GM12878 (cell line): ENCODE results near the gene OSBPL10. TPM values are rescaled to one million over a fixed set of nuclear protein-coding genes. Genes with fewer than 3 reads are reported as not detected.

Experiments used
- ATAC-seq: fragments of 200-7000 bp; cut with Tn5 transposase; 3 replicates; pipeline ENCODE4 v1.9.1; 2020; ENCODE audit warnings: mild to moderate bottlenecking, moderate library complexity
- BruUV-seq: library from RNA; stranded (reverse); fragments of 400-500 nt; replicated peaks from 2 replicates; lab custom pipeline; 2021; lab: Mats Ljungman, UMichigan
- CTCF ChIA-PET: fragments of 300-600 bp; sonication (Branson Sonifier 250); formaldehyde crosslinking; extraction: SDS; loops from one replicate; lab custom pipeline; 2021; ENCODE audit warnings: inconsistent platforms; lab: Yijun Ruan, JAX
- POLR2A ChIA-PET: fragments of 350-600 bp; formaldehyde crosslinking; extraction: SDS; loops from one replicate; lab custom pipeline; 2021; ENCODE audit warnings: inconsistent platforms; lab: Charles Lee
- RAD21 ChIA-PET: fragments of 300-600 bp; sonication (Branson Sonifier 250); formaldehyde crosslinking; loops from one replicate; lab custom pipeline; 2023; ENCODE audit warnings: antibody characterized with exemption; ENCODE audit not compliant: unreplicated experiment; lab: Charles Lee
- SMC1A ChIA-PET: fragments of 300-600 bp; sonication (Branson Sonifier 250); formaldehyde crosslinking; loops from one replicate; lab custom pipeline; 2023; ENCODE audit not compliant: unreplicated experiment, uncharacterized antibody; lab: Charles Lee
- DNase-seq: peaks from one replicate; pipeline ENCODE4 v3.0.0-alpha.2; 2011; ENCODE audit warnings: low read depth, low spot score
- FAIRE-seq: peaks from 3 replicates; lab custom pipeline; 2011; peaks lifted over from hg19 to GRCh38; lab: Jason Lieb, UNC
- H2AFZ ChIP-seq: 2 replicates; pipeline ENCODE4 v1.6.0; 2011; ENCODE audit warnings: low read depth, low read length, control low read depth; ENCODE audit not compliant: control insufficient read depth
- H3K27ac ChIP-seq: 2 replicates; pipeline ENCODE4 v1.5.1; 2011; ENCODE audit warnings: control low read depth; ENCODE audit not compliant: control insufficient read depth, insufficient read depth
- H3K27me3 ChIP-seq, 2 experiments: replicated peaks in 1 of 2; 2 replicates each; pipeline versions ENCODE4 v1.6.0 to v1.6.1; 2011; ENCODE audit warnings: low read length in 1 of 2; ENCODE audit not compliant: control insufficient read depth in 2 of 2, insufficient read depth in 2 of 2
- H3K36me3 ChIP-seq, 2 experiments: 2 replicates each; pipeline ENCODE4 v1.5.1; 2011; ENCODE audit warnings: low read length in 1 of 2; ENCODE audit not compliant: control insufficient read depth in 2 of 2, insufficient read depth in 2 of 2
- H3K4me1 ChIP-seq: 2 replicates; pipeline ENCODE4 v1.6.1; 2011; ENCODE audit warnings: mild to moderate bottlenecking, low read length, moderate library complexity, mixed read lengths; ENCODE audit not compliant: control insufficient read depth, insufficient read depth
- H3K4me2 ChIP-seq: 2 replicates; pipeline ENCODE4 v1.6.0; 2011; ENCODE audit warnings: control low read depth; ENCODE audit not compliant: control insufficient read depth, insufficient read depth
- H3K4me3 ChIP-seq: fragments of 200-600 bp; sonication (generic); 2 replicates; pipeline ENCODE4 v1.5.1; 2016
- H3K79me2 ChIP-seq: 2 replicates; pipeline ENCODE4 v1.6.0; 2011; ENCODE audit warnings: low read length; ENCODE audit not compliant: control insufficient read depth, insufficient read depth
- H3K9ac ChIP-seq: 2 replicates; pipeline ENCODE4 v1.8.0; 2011; ENCODE audit warnings: low read length, control low read depth, mixed read lengths; ENCODE audit not compliant: control insufficient read depth, insufficient read depth
- H3K9me3 ChIP-seq: replicated peaks from 3 replicates; pipeline ENCODE4 v1.5.1; 2011; ENCODE audit warnings: mild to moderate bottlenecking, low read length; ENCODE audit not compliant: control insufficient read depth, insufficient read depth
- H4K20me1 ChIP-seq: 2 replicates; pipeline ENCODE4 v1.6.0; 2011; ENCODE audit not compliant: control insufficient read depth, insufficient read depth
- CBX5 ChIP-seq: sonication (generic); IDR thresholded peaks from 2 replicates; pipeline ENCODE4 v1.6.1; 2016; ENCODE audit warnings: low read depth, moderate library complexity, mild to moderate bottlenecking, inconsistent platforms
- EP300 ChIP-seq, 2 experiments: fragments of 150-350 bp in 1 of 2; IDR thresholded peaks; 2 replicates each; pipeline ENCODE4 v1.6.1; 2011 to 2012; ENCODE audit warnings: low read depth in 2 of 2, low read length in 2 of 2, borderline replicate concordance in 1 of 2, improper control_type of control experiment in 1 of 2, inconsistent platforms in 1 of 2; ENCODE audit not compliant: control insufficient read depth in 1 of 2
- IRF3 ChIP-seq: fragments of 450-650 bp; IDR thresholded peaks from 2 replicates; pipeline ENCODE4 v1.6.1; 2014; ENCODE audit warnings: mild to moderate bottlenecking
- MTA2 ChIP-seq: fragments of 450-650 bp; IDR thresholded peaks from 2 replicates; pipeline ENCODE4 v1.6.1; 2016; ENCODE audit warnings: low read depth, mild to moderate bottlenecking, moderate library complexity
- PRDM15 ChIP-seq: fragments of 450-650 bp; formaldehyde crosslinking; IDR thresholded peaks from 2 replicates; pipeline ENCODE4 v1.4.0; 2020; ENCODE audit warnings: mild to moderate bottlenecking, moderate library complexity
- RFX5 ChIP-seq: IDR thresholded peaks from 2 replicates; pipeline ENCODE4 v1.6.1; 2011; ENCODE audit warnings: low read depth, low read length, improper control_type of control experiment
- STAT3 ChIP-seq: IDR thresholded peaks from 2 replicates; pipeline ENCODE4 v1.6.1; 2011; ENCODE audit warnings: low read depth, low read length, improper control_type of control experiment
- ZBTB4 ChIP-seq: fragments of 450-650 bp; formaldehyde crosslinking; IDR thresholded peaks from 2 replicates; pipeline ENCODE4 v1.4.0; 2022; ENCODE audit warnings: mild to moderate bottlenecking, moderate library complexity
- ZNF217 ChIP-seq: fragments of 450-650 bp; IDR thresholded peaks from 2 replicates; pipeline ENCODE4 v1.6.1; 2017; ENCODE audit warnings: antibody characterized with exemption, mild to moderate bottlenecking
- WGBS: methylation state at CpG from one replicate; pipeline ENCODE4 v1.1.6; 2016; ENCODE audit warnings: low lambda C conversion rate; ENCODE audit not compliant: insufficient replicate concordance, insufficient coverage; ENCODE audit errors: missing lambda C conversion rate; 5-methylcytosine and 5-hydroxymethylcytosine counted together
- in situ Hi-C: fragments of 300-500 bp; cut with MboI; formaldehyde crosslinking; loops from 9 replicates; pipeline ENCODE4 v1.14.3; 2018; ENCODE audit warnings: mixed read lengths
- intact Hi-C: fragments of 100-400 bp; cut with micrococcal nuclease; formaldehyde crosslinking; loops from one replicate; pipeline ENCODE4 v1.14.2; 2022; ENCODE audit not compliant: unreplicated experiment
- polyA plus RNA-seq, 11 experiments: library from polyadenylated mRNA; depleted of rRNA in 4 of 11; unstranded in 6 of 11; stranded (reverse) in 5 of 11; fragments of >200 nt; fragmentation: Nextera tagmentation in 4 of 11; fragmentation: Illumina TruSeq in 1 of 11; extraction: Ambion mirVana in 4 of 11; extraction: Trizol in 1 of 11; gene quantifications; 1 replicate in 1 of 11; 2 replicates in 10 of 11; pipeline versions ENCODE4 v1.2.1 to v1.2.3, GENCODE V29; 2011 to 2016; ENCODE audit warnings: inconsistent platforms in 2 of 11, missing spikeins in 2 of 11, low read depth in 1 of 11
- total RNA-seq, 4 experiments: library from RNA; depleted of rRNA in 3 of 4; stranded (reverse); fragments of >200 nt in 3 of 4; fragmentation: Illumina TruSeq in 1 of 4; extraction: Trizol in 1 of 4; gene quantifications; 2 replicates each; pipeline versions ENCODE4 v1.2.1 to v1.2.3, GENCODE V29; 2013 to 2021

Gene OSBPL10
- total and polyA plus RNA-seq, 10 of the 15 experiments (the other 5 are each of a cell fraction or from before 2014, with no cell fraction given): 0.03 to 0.25 (median 0.09) TPM; not detected in 5

GRCh38 chr3:31709005-31709404 lies 272.1 kb downstream of the OSBPL10 start:
- no TSS peak for BruUV-seq
- H3K27ac ChIP-seq: no peak overlapping the region
- ChIA-PET CTCF (no interaction called here), POLR2A (interaction anchor here (0.5 kb wide), 1 partner anchor 64 kb away, joined by 4 read pairs; no protein-coding TSS in a partner anchor), SMC1A (no interaction called here), RAD21 (no interaction called here)
- WGBS: 40% methylated on average over 9 of the region's 9 CpGs
- H3K79me2 ChIP-seq: no peaks in the 10 kb centered on the region
- TF ChIP-seq MTA2: no peak
- no peak for TF ChIP-seq PRDM15 (CRISPR knock-in tag)
- TF ChIP-seq EP300 (IDR thresholded peaks at IDR 0.05; ENCODE audit: borderline replicate concordance in 1 of 2, control insufficient read depth in 1 of 2, low read depth in 2 of 2, low read length in 2 of 2): no peak
- TF ChIP-seq RFX5: no peak
- TF ChIP-seq ZBTB4 (CRISPR knock-in tag): no peak
- TF ChIP-seq IRF3: no peak
- no peak for TF ChIP-seq ZNF217
- TF ChIP-seq STAT3: no peak
- TF ChIP-seq CBX5: no peak
- no peaks in the 10 kb centered on the region for H4K20me1 ChIP-seq
- DNase-seq (no peak), ATAC-seq (no peak), FAIRE-seq (no peak)
- H3K27me3 ChIP-seq: peaks cover 0 to 4% of the 10 kb centered on the region in 2 experiments; a peak in 3 of 4 replicates
- in situ Hi-C loops: no loop called here
- intact Hi-C loops: no loop called here
- no peak overlapping the region for H2AFZ ChIP-seq
- no peak overlapping the region for H3K4me3 ChIP-seq
- H3K4me1 ChIP-seq: no peaks in the 10 kb centered on the region
- H3K9ac ChIP-seq: no peak overlapping the region
- no peak overlapping the region for H3K4me2 ChIP-seq
- no peaks in the 10 kb centered on the region for H3K36me3 ChIP-seq
- no peaks in the 10 kb centered on the region for H3K9me3 ChIP-seq
